Measurements from ENCODE around the gene HNRNPH1. TPM values are rescaled to one million over a fixed set of nuclear protein-coding genes. Genes with fewer than 3 reads are reported as not detected.

HNRNPH1 gene
- total and polyA plus RNA-seq, 2 of the 13 experiments (the other 11 are each of a cell fraction or from before 2014, with no cell fraction given), result 382 to 1,064 TPM

DNA sequence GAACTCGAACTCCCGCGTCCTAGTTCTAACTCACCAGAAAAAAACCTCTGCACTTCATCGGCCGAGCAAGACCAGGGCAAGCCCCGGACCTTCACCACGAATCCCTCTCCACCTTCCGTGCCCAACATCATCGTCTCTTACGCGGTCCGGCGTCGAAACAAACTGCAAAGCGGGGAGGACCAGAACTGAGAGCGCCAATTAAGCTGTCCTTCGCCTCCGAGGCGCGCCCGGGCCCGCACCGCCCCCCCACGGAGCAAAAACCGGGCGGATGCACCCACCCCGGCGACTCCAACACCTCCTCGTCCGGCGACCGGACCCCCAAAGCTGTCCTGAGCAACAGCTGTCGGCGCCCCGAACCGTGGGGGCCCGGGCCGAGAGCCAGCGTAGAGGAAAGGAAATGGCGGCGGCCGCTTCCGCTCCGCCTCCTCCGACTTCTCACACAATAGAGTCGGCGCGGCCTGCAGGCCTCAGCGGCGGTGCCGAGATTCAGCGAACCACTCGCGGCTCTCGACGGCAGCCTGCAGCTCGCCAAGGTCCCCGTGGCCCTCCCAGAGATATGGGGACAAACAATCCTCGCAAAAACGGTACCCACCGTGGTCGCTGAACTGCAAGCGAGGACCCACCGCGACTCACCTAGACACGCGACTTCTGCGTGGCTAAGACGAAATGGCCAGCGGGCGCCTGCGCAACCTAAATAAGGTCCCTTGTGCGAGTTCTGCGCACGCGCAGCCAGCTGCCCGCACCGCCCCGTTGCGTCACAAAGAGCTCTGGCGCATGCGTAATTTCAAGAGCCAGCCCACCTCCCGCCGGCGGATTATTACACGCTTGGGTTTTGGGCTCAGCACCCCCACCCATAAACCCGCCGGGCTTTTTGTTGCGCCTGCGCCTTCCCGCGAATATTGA is at the start of gene HNRNPH1 (continued):
- TF ChIP-seq, protein P1, sequence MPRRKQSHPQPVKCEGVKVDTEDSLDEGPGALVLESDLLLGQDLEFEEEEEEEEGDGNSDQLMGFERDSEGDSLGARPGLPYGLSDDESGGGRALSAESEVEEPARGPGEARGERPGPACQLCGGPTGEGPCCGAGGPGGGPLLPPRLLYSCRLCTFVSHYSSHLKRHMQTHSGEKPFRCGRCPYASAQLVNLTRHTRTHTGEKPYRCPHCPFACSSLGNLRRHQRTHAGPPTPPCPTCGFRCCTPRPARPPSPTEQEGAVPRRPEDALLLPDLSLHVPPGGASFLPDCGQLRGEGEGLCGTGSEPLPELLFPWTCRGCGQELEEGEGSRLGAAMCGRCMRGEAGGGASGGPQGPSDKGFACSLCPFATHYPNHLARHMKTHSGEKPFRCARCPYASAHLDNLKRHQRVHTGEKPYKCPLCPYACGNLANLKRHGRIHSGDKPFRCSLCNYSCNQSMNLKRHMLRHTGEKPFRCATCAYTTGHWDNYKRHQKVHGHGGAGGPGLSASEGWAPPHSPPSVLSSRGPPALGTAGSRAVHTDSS (CRISPR knock-in tag; conservative IDR thresholded peaks at IDR 0.05), result no peak
- TF ChIP-seq ZNF678 (CRISPR knock-in tag; IDR thresholded peaks at IDR 0.05), result peak; percentile 52; the same call in 1 of the 2 replicates
- TF ChIP-seq ZMYM3 (CRISPR knock-in tag; IDR thresholded peaks at IDR 0.05), result no peak
- no peak for TF ChIP-seq PPARG (CRISPR knock-in tag; conservative IDR thresholded peaks at IDR 0.05)
- TF ChIP-seq REL (CRISPR knock-in tag; conservative IDR thresholded peaks at IDR 0.05), result peak; percentile 83
- peak; percentile 82 for TF ChIP-seq KAT8 (CRISPR knock-in tag; IDR thresholded peaks at IDR 0.05)
- no peak; the same call in 1 of the 2 replicates for TF ChIP-seq ZNF773 (CRISPR knock-in tag; IDR thresholded peaks at IDR 0.05; ENCODE audit: borderline replicate concordance)
- TF ChIP-seq NR2F1 (CRISPR knock-in tag; IDR thresholded peaks at IDR 0.05), result no peak
- no peak for TF ChIP-seq MLLT10 (CRISPR knock-in tag; IDR thresholded peaks at IDR 0.05)
- TF ChIP-seq ZNF772 (CRISPR knock-in tag; IDR thresholded peaks at IDR 0.05), result no peak; the same call in none of the 2 replicates
- TF ChIP-seq, protein P2, sequence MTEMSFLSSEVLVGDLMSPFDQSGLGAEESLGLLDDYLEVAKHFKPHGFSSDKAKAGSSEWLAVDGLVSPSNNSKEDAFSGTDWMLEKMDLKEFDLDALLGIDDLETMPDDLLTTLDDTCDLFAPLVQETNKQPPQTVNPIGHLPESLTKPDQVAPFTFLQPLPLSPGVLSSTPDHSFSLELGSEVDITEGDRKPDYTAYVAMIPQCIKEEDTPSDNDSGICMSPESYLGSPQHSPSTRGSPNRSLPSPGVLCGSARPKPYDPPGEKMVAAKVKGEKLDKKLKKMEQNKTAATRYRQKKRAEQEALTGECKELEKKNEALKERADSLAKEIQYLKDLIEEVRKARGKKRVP (CRISPR knock-in tag; IDR thresholded peaks at IDR 0.05), result peak in 1 of 2 experiments; percentile 63; a peak in 1 of 4 replicates
- peak; percentile 21; the same call in 1 of the 2 replicates for TF ChIP-seq ZNF337 (CRISPR knock-in tag; IDR thresholded peaks at IDR 0.05; ENCODE audit: borderline replicate concordance, low read depth)
- TF ChIP-seq KLF11 (CRISPR knock-in tag; IDR thresholded peaks at IDR 0.05), result peak; percentile 94
- no peak for TF ChIP-seq NCOA5 (CRISPR knock-in tag; IDR thresholded peaks at IDR 0.05)
- TF ChIP-seq, protein P3, sequence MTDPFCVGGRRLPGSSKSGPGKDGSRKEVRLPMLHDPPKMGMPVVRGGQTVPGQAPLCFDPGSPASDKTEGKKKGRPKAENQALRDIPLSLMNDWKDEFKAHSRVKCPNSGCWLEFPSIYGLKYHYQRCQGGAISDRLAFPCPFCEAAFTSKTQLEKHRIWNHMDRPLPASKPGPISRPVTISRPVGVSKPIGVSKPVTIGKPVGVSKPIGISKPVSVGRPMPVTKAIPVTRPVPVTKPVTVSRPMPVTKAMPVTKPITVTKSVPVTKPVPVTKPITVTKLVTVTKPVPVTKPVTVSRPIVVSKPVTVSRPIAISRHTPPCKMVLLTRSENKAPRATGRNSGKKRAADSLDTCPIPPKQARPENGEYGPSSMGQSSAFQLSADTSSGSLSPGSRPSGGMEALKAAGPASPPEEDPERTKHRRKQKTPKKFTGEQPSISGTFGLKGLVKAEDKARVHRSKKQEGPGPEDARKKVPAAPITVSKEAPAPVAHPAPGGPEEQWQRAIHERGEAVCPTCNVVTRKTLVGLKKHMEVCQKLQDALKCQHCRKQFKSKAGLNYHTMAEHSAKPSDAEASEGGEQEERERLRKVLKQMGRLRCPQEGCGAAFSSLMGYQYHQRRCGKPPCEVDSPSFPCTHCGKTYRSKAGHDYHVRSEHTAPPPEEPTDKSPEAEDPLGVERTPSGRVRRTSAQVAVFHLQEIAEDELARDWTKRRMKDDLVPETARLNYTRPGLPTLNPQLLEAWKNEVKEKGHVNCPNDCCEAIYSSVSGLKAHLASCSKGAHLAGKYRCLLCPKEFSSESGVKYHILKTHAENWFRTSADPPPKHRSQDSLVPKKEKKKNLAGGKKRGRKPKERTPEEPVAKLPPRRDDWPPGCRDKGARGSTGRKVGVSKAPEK (CRISPR knock-in tag; IDR thresholded peaks at IDR 0.05; ENCODE audit: borderline replicate concordance), result no peak
- no peak for TF ChIP-seq TBP (CRISPR knock-in tag; IDR thresholded peaks at IDR 0.05)
- no peak; the same call in 1 of the 2 replicates for TF ChIP-seq ZNF670 (CRISPR knock-in tag; IDR thresholded peaks at IDR 0.05; ENCODE audit: borderline replicate concordance)
- no peak for TF ChIP-seq ZNF530 (CRISPR knock-in tag; IDR thresholded peaks at IDR 0.05; ENCODE audit: low read depth)
- TF ChIP-seq ZNF350 (CRISPR knock-in tag; IDR thresholded peaks at IDR 0.05; ENCODE audit: borderline replicate concordance, low read depth), result peak; percentile 91
- no peak for TF ChIP-seq ZSCAN12 (CRISPR knock-in tag; IDR thresholded peaks at IDR 0.05)
- TF ChIP-seq ZFP36L1 (CRISPR knock-in tag; IDR thresholded peaks at IDR 0.05), result peak; percentile 1; the same call in 1 of the 2 replicates
- no peak for TF ChIP-seq ZNF326 (CRISPR knock-in tag; IDR thresholded peaks at IDR 0.05; ENCODE audit: borderline replicate concordance)
- 0 out of 2 replicates have a peak, but pooled peaks have one; percentile 59 for TF ChIP-seq SP140L (CRISPR knock-in tag; IDR thresholded peaks at IDR 0.05; ENCODE audit: borderline replicate concordance)
- TF ChIP-seq NFIB (CRISPR knock-in tag; IDR thresholded peaks at IDR 0.05; ENCODE audit: borderline replicate concordance), result 0 out of 2 replicates have a peak, but pooled peaks have one; percentile 15
- no peak for TF ChIP-seq STAT5B (CRISPR knock-in tag; IDR thresholded peaks at IDR 0.05)

Measured in HepG2 (cell line).